HG03521 (cell line): ENCODE results near the gene DAPK1.
"Not testable (repeated sequence)": the region's sequence is repeated elsewhere in the genome, so short reads cannot be mapped to it uniquely, and the experiment has no call there.

Experiments used
- ATAC-seq: cut with Tn5 transposase; IDR thresholded peaks from one replicate; pipeline ENCODE4 v1.9.1; 2021; ENCODE audit warnings: mild to moderate bottlenecking, moderate library complexity; ENCODE audit not compliant: unreplicated experiment

The DAPK1 gene

GRCh38 chr9:87540444-87541105, 42.9 kb downstream of the DAPK1 start:
- no peak for ATAC-seq

DNA sequence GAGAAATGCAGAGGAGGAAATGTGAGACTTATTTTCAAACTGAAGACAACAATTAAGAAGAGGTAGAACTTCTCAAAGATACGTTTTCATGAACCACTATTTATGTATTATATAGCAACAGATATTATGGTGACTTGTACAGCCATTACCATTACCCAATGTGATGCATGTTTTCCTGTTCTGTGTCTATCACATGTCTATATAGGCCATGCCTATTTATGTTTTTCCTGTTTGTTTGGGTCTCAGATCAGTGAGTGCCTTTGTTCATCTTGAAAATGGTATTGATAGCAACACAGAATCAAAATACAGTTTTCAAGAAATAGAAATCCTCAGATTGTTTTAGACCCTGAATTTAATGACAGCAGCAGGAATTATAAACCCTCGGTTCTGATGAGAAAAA, 44.0 kb downstream of the DAPK1 start:
- no peak for ATAC-seq

DNA sequence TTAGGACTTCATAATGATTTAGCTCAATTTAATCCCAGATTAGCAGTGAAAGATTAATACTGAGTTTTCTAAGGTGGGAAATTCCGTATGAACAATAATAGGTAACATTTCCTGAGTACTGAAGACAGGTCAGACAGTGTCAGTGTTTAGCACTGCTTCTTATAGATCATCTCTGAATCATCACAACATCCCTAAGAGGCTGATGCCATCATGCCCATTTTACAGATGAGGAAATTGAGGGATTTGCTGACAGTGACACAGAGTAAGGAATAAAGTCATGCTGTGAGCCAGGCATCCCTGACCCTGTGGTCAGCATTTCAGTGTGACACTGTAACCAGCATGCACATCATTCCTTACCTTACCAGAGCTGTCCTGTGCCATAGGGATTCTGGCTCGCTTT, 44.5 kb downstream of the DAPK1 start:
- no peak for ATAC-seq

DNA sequence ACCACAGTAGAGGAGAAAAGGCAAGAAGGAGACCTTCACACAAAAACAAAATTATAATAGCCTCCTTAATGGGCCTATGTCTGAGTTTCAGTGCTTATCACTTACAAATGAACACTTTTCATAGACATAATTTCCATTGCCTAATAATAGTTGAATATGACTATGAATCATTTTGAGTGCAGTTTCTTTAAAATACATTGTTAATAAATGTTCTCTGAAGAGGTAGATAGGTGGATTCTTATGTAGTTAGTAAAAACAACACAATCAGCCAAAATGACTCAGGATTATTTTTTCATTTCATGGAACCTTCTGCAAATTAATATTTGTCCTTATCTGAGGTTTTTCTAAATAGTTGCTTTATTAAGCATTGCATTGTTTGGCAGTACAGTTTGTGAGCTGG, 45.6 kb downstream of the DAPK1 start:
- ATAC-seq = no peak

DNA sequence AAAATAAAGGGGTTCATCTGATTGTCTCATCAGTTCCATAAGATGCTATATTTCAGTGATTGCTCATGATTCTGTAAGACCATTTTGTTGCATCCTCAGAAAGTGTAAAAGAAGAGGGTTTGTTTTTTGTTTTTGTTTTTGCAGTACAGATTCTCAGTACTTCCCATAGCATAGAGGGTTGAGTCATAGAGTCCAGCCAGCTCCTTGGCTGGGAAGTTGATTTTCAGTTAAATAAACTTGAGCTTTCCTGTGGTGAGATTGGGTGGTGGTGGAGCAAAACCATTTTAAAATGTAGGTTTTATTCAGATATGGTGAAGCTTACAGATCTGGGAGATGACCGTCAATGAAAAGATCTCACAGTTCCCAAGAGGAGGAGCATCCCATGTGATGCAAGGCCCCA, 48.2 kb downstream of the DAPK1 start:
- no peak for ATAC-seq

DNA sequence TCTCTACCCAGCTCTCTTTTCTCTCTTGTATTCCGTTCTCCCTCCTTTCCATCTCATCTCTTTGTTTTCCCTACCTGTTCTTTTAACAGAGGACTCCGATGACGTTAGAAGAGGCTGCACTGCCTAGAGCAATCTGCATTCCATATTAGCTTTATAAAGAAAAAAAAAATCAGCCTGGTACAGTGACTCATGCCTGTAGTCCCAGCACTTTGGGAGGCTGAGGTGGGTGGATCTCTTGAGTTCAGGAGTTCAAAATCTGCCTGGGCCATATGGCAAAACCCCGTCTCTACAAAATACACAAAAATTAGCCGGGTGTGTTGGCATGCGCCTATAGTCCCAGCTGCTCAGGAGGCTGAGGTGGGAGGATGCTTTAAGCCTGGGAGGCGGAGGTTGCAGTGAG, 49.0 kb downstream of the DAPK1 start:
- no peak for ATAC-seq

- ATAC-seq = no peak
These were observed 50.0 kb downstream of the DAPK1 start for GRCh38 chr9:87547671-87548081.

DNA sequence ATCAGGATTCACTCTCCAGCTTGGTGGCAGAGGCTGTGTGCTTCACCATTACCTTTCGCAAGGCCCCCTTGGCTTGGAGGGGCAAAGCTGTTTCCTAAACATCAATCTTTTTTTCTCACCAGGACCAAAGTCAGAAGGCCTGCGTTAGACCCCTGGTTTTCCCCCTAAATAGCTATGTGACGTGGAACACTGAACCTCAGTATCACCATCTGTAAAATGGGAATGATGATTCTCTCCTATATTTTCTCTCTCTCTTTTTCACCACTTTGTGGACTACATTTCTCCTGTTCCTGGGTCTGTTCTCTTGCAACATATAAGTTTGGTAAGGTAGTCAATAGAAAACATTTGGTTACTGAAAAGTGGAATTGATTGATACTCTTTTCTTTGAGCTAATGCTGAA, 50.5 kb downstream of the DAPK1 start:
- no peak for ATAC-seq

DNA sequence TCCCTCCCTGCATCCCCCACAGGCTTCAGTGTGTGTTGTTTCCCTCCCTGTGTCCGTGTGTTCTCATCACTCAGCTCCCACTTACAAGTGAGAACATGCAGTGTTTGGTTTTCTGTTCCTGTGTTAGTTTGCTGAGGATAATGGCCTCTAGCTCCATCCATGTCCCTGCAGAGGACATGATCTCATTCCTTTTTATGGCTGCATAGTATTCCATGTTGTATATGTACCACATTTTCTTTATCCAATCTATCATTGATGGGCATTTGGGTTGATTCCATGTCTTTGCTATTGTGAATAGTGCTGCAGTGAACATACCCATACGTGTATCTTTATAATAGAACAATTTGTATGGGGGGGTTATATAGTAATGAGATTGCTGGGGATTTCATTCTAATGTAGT, 51.4 kb downstream of the DAPK1 start:
- not testable (repeated sequence) for ATAC-seq

DNA sequence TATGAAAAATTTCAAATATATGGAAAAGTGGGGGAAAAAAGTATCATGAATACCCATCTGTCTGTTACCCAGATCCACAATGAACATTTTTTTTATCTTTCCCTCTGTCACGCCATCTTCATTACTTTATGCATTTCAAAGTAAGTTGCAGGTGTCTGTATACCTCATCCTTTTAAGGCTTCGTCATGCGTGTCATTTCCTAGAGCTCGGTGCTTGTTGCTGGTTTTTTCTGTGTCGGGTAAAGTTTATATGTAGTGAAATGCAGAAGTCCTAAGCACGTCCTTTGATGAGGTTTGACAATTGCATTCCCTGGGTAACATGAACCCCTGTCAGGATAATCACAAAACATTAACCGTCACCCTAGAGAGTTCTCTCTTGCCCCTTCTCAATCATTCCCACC, 52.1 kb downstream of the DAPK1 start:
- no peak for ATAC-seq

GRCh38 chr9:87550253-87550954, 52.7 kb downstream of the DAPK1 start:
- ATAC-seq = no peak

GRCh38 chr9:87551772-87552217, 54.1 kb downstream of the DAPK1 start:
- no peak for ATAC-seq

- ATAC-seq = no peak
These were observed 56.7 kb downstream of the DAPK1 start for GRCh38 chr9:87554171-87554910.

- no peak for ATAC-seq
These were observed 57.3 kb downstream of the DAPK1 start for GRCh38 chr9:87554976-87555375.

- no peak for ATAC-seq
These were observed 58.4 kb downstream of the DAPK1 start for GRCh38 chr9:87556039-87556438.

DNA sequence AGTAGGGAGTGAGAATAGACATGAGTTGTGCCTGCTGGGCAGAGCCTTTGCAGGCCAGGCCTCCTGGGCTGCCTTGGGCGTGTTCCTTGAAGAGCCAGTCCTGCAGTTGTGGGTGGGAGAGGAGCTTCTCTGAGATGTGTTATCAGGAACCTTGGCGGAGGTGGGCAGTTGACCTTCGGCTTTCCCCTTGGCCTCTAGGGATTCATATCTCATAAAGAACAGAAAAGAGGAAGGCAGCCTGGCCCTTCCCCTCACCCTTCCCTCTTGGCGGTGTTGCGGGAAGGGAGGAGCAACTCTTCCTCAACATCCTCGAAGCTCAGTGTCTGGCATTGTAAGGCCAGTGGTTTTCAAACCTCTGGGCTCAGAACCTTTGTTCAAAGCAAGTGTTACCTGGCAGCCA, 59.2 kb downstream of the DAPK1 start:
- no peak for ATAC-seq

GRCh38 chr9:87557996-87558395, 60.3 kb downstream of the DAPK1 start:
- ATAC-seq = no peak

DNA sequence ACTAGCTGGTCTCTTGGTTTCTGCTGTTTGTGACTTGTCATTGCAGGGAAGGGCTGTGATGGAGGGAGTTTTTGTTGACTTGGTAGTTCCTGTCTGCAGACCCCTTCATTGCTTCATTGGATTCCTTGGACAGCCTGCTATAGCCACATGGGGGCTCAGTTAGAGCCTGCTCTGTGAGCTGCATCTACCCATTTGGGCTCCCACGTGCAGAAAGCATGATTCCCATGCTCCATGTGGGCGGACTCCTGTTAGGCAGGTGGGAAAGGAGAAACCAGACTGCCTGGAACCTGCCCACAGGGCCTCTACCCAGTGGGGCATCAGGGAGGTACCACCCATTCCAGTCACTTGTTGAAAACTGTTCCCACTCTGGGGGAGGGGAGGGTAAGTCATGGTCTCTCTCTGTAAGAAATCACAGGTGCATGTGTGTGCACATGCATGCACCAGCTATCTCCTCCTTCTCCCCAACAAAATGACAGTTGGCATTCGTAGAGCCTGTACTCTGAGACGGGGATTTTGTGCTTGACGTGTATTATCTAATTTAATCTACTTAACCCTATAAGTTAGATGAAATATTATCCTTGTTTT, 61.0 kb downstream of the DAPK1 start:
- ATAC-seq = no peak

- ATAC-seq = no peak
These were observed 64.4 kb downstream of the DAPK1 start for GRCh38 chr9:87562062-87562461.

GRCh38 chr9:87562530-87563170, 65.0 kb downstream of the DAPK1 start:
- no peak for ATAC-seq

DNA sequence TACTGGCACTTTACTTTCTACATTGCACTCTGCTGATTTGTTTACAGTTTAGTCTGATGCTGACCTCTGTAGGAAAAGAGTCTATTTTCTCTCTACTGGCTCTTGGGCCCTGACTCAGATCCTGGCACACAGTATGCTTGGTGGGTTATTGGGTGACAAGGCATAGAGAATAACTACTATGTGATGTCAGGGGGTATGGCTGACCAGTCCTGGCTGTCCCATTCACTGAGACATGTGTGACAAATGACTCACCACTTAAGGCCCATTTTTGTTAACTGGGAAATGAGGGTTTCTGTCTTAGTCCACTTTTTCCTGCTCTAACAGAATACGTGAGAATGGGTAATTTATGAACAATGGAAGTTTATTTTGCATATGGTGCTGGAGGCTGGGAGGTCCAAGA, 66.4 kb downstream of the DAPK1 start:
- no peak for ATAC-seq
